ENCODE measurements around the gene ELMO1.

Gene ELMO1

GRCh38 chr7:36960105-36960504 lies 488.6 kb downstream of the ELMO1 start:
- DNase-seq = no peak

DNA sequence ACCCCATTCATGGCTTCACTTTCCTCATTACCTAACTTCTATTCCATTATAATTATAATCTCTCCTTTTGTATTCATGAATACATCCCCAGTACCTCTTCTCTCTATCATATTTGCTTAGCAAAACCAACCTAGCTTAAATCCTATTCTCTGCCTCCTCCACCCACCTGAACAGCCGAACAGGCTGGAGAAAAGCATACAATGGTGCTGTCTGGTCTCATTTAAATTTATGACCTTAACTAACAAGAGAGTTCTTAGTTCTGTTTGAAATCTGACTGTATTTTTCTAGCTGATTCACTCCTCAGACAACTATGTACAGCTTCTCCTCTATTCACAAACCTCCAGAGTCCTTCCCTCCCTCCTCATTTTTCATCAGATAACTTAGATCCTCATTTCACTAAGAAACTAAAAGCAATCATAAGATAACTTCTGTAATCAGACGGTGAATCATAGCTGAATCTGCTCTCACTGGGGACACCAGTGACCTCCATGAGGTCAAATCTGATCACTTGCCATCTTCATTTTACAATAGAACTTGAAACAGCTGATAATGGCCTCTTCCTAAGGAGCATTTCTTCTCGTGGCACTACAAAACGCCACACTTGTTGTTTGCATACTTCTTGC lies 490.4 kb downstream of the ELMO1 start:
- DNase-seq = no peak

DNA sequence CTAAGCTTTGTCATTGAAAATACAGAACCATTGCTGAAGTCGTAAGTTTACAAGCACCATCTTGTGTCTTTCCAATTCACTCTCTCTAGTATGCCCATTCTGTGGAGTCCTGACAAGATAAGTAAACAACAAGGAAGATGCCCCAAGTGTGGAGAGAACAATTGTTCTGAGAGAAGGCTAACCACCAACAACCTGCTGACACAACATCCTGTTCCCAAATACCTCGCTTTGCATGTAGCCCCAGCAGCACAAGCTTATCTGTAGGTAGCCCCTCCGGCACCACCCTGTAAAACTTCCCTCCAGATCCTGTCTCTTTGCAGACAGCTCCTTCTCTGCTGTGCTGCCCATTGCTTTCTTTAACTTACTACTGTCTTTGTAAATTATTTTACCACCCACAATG lies 491.0 kb downstream of the ELMO1 start:
- DNase-seq = no peak

DNA sequence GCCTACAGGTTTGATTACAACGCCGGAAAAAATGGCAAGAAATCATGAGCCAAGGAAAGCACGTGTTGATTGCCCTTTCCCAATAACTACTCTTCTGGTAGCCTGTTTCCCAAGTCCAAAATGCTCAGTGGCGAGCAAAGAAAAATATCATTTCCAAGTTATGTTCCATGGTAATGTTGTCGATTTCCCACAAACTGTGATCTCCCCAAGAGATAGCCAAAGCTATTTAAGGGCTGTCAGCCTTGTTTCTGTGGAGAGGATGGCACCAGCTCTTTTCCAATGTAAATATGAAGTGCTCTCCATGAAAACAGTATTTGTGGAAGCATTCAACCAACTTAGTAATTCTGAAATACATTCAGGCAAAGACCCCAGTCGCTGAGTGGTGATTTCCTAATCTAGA lies 491.9 kb downstream of the ELMO1 start:
- no peak for DNase-seq

- DNase-seq = no peak
These were observed 493.1 kb downstream of the ELMO1 start for GRCh38 chr7:36955456-36956129.

- no peak for DNase-seq
These were observed 497.4 kb downstream of the ELMO1 start for GRCh38 chr7:36951257-36951697.

GRCh38 chr7:36949711-36950600 lies 498.7 kb downstream of the ELMO1 start:
- no peak for DNase-seq

DNA sequence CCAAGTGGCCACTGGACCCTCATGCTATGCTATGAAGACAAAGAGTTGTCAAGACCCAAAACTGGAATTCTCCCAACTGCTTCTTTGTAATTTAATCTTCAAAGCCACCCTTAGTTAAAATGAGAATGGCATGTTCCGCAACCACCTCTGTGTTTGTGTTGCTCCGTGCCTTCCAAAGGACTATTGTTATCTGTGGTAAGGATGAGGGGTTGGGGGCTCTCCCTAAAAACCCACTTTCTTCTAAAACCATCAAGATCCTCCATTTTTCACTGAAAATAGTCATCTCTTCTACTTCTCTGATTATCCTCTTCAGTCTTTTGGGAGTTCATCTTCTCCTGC lies 502.3 kb downstream of the ELMO1 start:
- no peak for DNase-seq

DNA sequence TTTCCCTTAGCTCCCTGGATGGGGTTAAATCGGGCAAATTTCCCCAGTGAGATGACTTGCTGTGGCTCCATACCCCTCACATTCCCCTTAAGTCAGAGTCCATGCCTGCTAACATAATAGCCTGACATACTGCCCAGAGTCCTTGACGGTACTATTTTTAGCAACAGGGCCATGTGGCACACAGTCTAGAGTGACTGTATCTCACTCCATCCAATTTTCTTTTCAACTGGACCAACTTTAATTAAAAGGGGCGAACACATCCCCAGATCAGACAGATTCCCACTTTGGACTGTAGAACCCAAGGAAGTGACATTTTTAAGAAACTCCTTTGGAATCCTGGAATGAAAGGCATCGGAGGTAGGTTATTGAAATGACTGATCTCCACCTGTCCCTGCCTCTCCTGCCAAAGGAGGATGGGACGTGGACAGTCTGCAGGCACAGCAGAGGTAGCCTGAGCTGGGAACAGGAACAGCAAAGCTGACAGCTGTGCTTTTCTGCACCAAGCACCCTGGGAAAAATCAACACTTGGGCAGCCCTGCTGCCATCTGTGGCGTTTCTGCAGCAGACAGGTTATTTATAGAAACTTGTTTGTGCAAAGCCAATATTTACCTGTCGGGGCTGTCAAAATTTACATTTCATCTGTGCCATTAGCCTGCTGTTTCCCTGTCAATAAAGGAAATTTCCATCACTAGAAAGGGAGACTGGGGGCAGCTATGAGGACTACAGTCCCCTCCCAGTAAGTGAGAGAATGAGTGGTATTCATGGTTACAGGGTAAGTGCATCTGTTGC lies 502.9 kb downstream of the ELMO1 start:
- DNase-seq = no peak

- no peak for DNase-seq
These were observed 503.8 kb downstream of the ELMO1 start for GRCh38 chr7:36944838-36945237.

DNA sequence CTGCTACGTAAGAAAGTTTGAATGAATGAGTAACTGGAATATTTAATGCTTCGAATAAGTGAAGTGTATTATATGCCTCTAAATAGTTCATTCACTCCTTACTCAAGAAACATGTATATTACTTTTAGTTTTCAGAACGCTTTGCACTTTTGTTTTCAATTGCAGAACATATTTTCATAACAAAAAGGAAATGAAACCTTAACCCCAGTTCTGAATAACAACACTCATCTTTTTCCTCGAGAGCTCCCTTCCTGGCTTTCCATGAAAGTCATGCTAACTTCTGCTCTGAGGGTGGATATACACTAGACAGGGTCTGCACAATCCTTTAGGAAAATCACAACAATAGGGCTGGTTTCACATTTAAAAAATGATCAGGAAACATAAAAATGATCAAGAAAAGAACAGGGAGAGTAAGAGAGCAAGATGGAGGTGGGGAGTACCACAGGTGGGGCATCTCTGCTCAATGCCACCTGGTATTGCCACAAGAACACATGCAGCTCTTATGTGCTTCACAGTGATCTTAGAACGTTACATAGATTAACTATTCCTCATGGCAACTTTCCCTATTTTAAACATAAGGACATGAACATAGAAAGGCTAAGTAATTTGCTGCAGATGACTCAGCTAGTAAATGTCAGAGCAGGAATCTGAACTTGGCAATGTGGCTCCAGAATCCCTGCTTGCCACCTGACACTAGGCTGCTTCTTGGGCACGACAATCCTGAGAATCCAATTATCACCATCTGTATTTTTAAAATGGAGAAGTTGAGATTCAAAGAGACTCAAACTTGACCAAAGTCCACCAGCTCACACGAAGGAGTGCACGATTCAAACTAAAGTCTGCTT lies 504.9 kb downstream of the ELMO1 start:
- no peak for DNase-seq

DNA sequence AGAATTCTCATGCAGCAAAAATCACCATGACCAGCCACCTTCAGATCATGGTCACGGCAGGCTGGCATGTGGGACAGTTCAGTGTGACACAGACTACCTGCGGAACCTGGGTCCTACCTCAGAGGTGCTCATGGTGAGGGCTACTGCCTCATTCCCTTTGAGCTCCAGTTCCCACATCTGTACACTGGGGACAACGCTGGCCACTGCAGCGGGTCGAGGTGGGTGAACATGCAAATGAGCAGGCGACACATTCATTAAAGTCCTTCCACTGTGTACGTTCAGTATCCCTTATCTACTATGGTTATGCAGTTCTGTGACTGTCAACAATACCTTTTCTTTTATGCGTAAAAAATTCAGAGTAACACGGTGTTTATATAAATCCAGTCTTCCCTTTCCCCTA lies 505.7 kb downstream of the ELMO1 start:
- DNase-seq = no peak

GRCh38 chr7:36942541-36942940 lies 506.1 kb downstream of the ELMO1 start:
- DNase-seq = no peak

GRCh38 chr7:36942025-36942424 lies 506.6 kb downstream of the ELMO1 start:
- DNase-seq = no peak

- DNase-seq = no peak
These were observed 507.3 kb downstream of the ELMO1 start for GRCh38 chr7:36941359-36941758.

DNA sequence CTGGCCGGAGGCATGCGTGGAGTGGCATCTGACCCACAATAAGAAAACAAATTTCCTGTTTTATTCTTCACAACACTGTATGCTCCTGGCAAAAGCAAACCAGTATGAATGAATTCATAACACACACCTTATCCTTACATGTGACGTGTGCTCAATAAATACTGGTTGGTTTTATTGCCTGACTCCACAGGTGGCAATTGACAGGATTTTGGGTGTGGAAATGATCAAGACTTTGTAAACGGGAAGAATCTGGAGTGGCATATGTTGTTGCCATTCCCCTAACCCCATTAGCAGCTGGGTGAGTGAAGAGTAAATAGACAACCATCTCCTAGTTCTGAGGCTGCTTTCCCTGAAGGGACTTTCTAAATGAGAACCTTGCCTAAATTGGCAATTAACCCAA lies 508.8 kb downstream of the ELMO1 start:
- DNase-seq = no peak

- DNase-seq = no peak
These were observed 510.7 kb downstream of the ELMO1 start for GRCh38 chr7:36937754-36938563.

DNA sequence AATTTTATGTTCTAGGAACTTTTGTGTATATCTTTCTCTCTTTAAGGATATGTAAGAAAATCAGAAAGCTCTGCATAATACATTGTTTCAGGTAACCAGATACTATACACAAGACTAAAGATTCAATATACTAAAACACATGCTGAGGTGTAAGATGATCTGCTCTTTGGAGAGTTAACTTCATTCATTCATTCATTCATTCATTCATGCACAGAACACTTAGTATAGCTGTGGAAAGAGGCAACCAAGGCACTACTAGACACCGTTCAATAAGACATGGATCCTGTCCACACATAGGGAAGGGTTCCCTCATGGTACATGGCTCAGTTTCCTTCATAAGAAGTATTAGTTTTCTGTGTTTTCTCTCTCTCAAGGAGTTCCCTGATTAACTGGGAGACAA lies 516.8 kb downstream of the ELMO1 start:
- no peak for DNase-seq

DNA sequence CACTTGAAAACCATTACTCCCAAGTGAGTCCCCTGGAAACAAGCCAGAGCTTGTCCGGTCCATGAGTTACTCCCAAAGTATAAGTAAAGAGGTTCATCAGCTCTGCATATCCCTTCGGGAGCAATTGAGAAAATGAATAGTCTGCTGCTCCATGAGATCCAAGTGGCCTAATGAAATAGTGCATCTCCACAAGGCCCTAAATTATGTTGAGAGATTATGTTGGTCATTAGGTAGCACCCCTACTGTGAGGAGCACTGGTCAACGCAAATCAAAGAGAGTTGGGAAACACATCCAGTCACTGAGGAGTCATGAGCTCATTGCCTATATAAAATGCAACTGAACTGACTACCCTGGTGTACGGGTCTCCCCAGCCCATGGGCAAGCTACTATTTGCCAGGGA lies 518.9 kb downstream of the ELMO1 start:
- DNase-seq = no peak

GRCh38 chr7:36928718-36929117 lies 519.9 kb downstream of the ELMO1 start:
- no peak for DNase-seq

- no peak for DNase-seq
These were observed 520.4 kb downstream of the ELMO1 start for GRCh38 chr7:36928311-36928710.
